H7 (cell line): ENCODE results near the gene GRSF1. TPM values are rescaled to one million over a fixed set of nuclear protein-coding genes. Genes with fewer than 3 reads are reported as not detected.
A peak's percentile ranks its signal among the peaks of the same experiment; 100 is the strongest.
"Not testable (repeated sequence)": the region's sequence is repeated elsewhere in the genome, so short reads cannot be mapped to it uniquely, and the experiment has no call there.

Source experiments
- DNase-seq: peaks from one replicate; pipeline ENCODE4 v3.0.0; 2012
- H3K27me3 ChIP-seq: 2 replicates; pipeline ENCODE4 v1.6.0; 2011; ENCODE audit warnings: mild to moderate bottlenecking, low read length; ENCODE audit not compliant: control insufficient read depth, insufficient read depth
- H3K36me3 ChIP-seq: replicated peaks from 2 replicates; pipeline ENCODE4 v1.5.1; 2011; ENCODE audit warnings: low read length; ENCODE audit not compliant: control insufficient read depth, insufficient read depth
- H3K4me3 ChIP-seq: 2 replicates; pipeline ENCODE4 v1.5.1; 2011; ENCODE audit warnings: low read depth, mild to moderate bottlenecking, control low read depth, low read length, moderate library complexity; ENCODE audit not compliant: insufficient read depth
- total RNA-seq: library from RNA; depleted of rRNA; stranded (reverse); fragments of >200 nt; shearing (Covaris generic); gene quantifications from 2 replicates; pipeline ENCODE4 v1.2.3, GENCODE V29; 2014

Gene GRSF1
- total RNA-seq, 1 experiment from 2014 or later, result 132 TPM

GRCh38 chr4:70841951-70842350 lies 2.3 kb upstream of the GRSF1 start:
- H3K36me3 ChIP-seq, result no peaks in the 10 kb centered on the region
- no peaks in the 10 kb centered on the region for H3K27me3 ChIP-seq
- H3K4me3 ChIP-seq, result no peak overlapping the region
- DNase-seq, result peak; percentile 18

GRCh38 chr4:70841211-70841610 lies 1.5 kb upstream of the GRSF1 start:
- no peak overlapping the region for H3K4me3 ChIP-seq
- H3K27me3 ChIP-seq, result no peaks in the 10 kb centered on the region
- no peak for DNase-seq
- no peaks in the 10 kb centered on the region for H3K36me3 ChIP-seq

GRCh38 chr4:70840631-70841030 lies 941 bp upstream of the GRSF1 start:
- H3K4me3 ChIP-seq, H3K36me3 ChIP-seq: not testable (repeated sequence)

GRCh38 chr4:70840137-70840536 lies 447 bp upstream of the GRSF1 start:
- H3K4me3 ChIP-seq, H3K27me3 ChIP-seq, H3K36me3 ChIP-seq: not testable (repeated sequence)
- DNase-seq, result peak; percentile 80

More at GRCh38 chr4:70840631-70841030, 941 bp upstream of the GRSF1 start:
- not testable (repeated sequence) for DNase-seq, H3K27me3 ChIP-seq

- DNase-seq, result peak; percentile 83
- Histone ChIP-seq H3K36me3 (peaks cover 3% of the 10 kb centered on the region), H3K4me3 (peak overlapping the region; percentile 76), H3K27me3 (no peaks in the 10 kb centered on the region)
These were observed 763 bp downstream of the GRSF1 start for GRCh38 chr4:70838666-70839588.

GRCh38 chr4:70838204-70838603 lies 1.5 kb downstream of the GRSF1 start:
- H3K36me3 ChIP-seq, result peaks cover 5% of the 10 kb centered on the region
- H3K4me3 ChIP-seq, result peak overlapping the region; percentile 76
- DNase-seq, result peak; percentile 14
- no peaks in the 10 kb centered on the region for H3K27me3 ChIP-seq

- no peaks in the 10 kb centered on the region for H3K27me3 ChIP-seq
- H3K4me3 ChIP-seq, result no peak overlapping the region
- H3K36me3 ChIP-seq, result peaks cover 12% of the 10 kb centered on the region
- DNase-seq, result no peak
These were observed 3.6 kb downstream of the GRSF1 start for GRCh38 chr4:70836081-70836480.

GRCh38 chr4:70833675-70834074 lies 6.0 kb downstream of the GRSF1 start:
- Histone ChIP-seq H3K36me3 (peaks cover 17% of the 10 kb centered on the region), H3K4me3 (no peak overlapping the region), H3K27me3 (no peaks in the 10 kb centered on the region)
- no peak for DNase-seq

GRCh38 chr4:70831293-70831692 lies 8.4 kb downstream of the GRSF1 start:
- Histone ChIP-seq H3K4me3 (no peak overlapping the region), H3K27me3 (no peaks in the 10 kb centered on the region), H3K36me3 (peaks cover 20% of the 10 kb centered on the region)
- DNase-seq, result no peak

GRCh38 chr4:70830054-70830453 lies 9.6 kb downstream of the GRSF1 start:
- peaks cover 28% of the 10 kb centered on the region for H3K36me3 ChIP-seq

GRCh38 chr4:70829492-70829891 lies 10.2 kb downstream of the GRSF1 start:
- H3K36me3 ChIP-seq, result peaks cover 29% of the 10 kb centered on the region
- H3K27me3 ChIP-seq, result no peaks in the 10 kb centered on the region
- DNase-seq, result no peak
- H3K4me3 ChIP-seq, result no peak overlapping the region

More at GRCh38 chr4:70830054-70830453, 9.6 kb downstream of the GRSF1 start:
- Histone ChIP-seq H3K27me3 (no peaks in the 10 kb centered on the region), H3K4me3 (no peak overlapping the region)
- no peak for DNase-seq

- no peak for DNase-seq
- H3K36me3 ChIP-seq, result peaks cover 31% of the 10 kb centered on the region
- H3K4me3 ChIP-seq, result no peak overlapping the region
- H3K27me3 ChIP-seq, result no peaks in the 10 kb centered on the region
These were observed 10.7 kb downstream of the GRSF1 start for GRCh38 chr4:70829015-70829414.

- Histone ChIP-seq H3K36me3 (peaks cover 11% of the 10 kb centered on the region), H3K4me3 (no peak overlapping the region), H3K27me3 (no peaks in the 10 kb centered on the region)
- DNase-seq, result no peak
These were observed 20.8 kb downstream of the GRSF1 start for GRCh38 chr4:70818921-70819320.

- DNase-seq, result no peak
- Histone ChIP-seq H3K36me3 (peaks cover 11% of the 10 kb centered on the region), H3K27me3 (no peaks in the 10 kb centered on the region), H3K4me3 (no peak overlapping the region)
These were observed 21.4 kb downstream of the GRSF1 start for GRCh38 chr4:70818173-70818855.

GRCh38 chr4:70816894-70817293 lies 22.8 kb downstream of the GRSF1 start:
- Histone ChIP-seq H3K36me3 (peaks cover 8% of the 10 kb centered on the region), H3K4me3 (no peak overlapping the region), H3K27me3 (no peaks in the 10 kb centered on the region)
- no peak for DNase-seq
